Measurements from ENCODE around the gene SLMAP.

Gene SLMAP

DNA sequence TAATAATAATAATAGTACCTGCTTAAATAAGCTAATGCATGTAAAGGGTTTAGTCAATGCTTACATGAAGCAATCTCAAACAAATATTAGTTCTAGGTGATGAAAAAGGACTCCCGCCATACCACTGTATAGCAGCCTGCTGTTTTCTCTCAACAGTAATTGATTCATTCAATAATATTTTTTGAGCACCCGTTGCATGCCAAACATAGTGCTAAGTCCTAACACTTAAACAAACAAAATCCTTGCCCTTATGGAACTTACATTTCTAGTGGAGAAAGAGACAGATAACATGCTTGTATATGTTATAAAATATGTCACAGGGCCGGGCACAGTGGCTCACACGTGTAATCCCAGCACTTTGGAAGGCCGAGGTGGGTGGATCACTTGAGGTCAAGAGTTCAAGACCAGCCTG lies 190.9 kb downstream of the SLMAP start:
- DNase-seq, result no peak

- DNase-seq, result no peak
Measured at GRCh38 chr3:57948080-57948671, 192.1 kb downstream of the SLMAP start.

DNA sequence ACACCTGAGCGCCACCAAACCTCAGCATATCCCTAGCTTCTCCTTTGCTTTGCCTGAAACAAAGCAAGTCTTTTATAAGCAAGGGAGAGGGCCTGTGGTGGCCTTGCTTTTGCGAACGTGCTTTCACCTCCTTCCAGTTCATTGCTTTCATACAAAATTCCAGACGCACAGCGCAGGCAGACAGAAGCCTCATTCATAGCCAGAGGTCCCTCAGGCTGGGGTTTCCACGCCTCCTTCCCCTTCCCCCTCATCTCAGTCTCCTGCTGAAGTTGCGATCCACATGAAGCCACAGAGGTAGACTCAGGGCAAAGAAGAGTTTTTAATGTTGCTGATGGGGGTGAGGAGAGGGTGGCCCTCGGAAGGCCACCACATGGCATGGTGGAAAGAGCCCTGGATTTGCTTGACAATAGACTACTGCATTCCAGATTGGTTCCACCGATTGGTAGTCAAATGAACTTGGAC lies 192.7 kb downstream of the SLMAP start:
- DNase-seq, result no peak

GRCh38 chr3:57949344-57949743 lies 193.2 kb downstream of the SLMAP start:
- DNase-seq, result no peak

GRCh38 chr3:57949785-57950615 lies 193.9 kb downstream of the SLMAP start:
- DNase-seq, result peak; percentile 54 to 67

- DNase-seq, result peak; percentile 82 to 92
Measured at GRCh38 chr3:57951066-57951882, 195.2 kb downstream of the SLMAP start.

- DNase-seq, result peak; percentile 24 to 57
Measured at GRCh38 chr3:57952208-57952631, 196.1 kb downstream of the SLMAP start.

- no peak for DNase-seq
Measured at GRCh38 chr3:57952651-57953050, 196.5 kb downstream of the SLMAP start.

DNA sequence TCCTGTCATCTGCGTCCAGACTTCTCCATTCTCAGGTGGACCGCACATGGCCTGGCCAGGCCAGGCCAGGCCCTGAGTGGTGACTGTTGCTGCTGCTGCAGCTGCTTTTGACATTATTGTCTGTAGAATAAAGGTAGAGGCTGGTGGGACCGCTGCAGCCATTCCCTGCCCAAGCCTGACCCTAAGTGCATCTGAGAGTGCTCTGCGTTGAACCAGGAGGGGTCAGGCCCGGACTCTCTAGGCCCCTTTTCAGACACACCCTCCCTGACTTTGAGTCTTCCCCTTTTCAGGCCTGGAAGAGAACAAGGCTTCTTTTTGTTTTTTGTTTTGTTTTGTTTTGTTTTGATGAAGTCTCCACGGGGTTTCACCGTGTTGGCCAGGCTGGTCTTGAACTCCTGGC lies 197.5 kb downstream of the SLMAP start:
- peak; percentile 14 to 22 for DNase-seq

DNA sequence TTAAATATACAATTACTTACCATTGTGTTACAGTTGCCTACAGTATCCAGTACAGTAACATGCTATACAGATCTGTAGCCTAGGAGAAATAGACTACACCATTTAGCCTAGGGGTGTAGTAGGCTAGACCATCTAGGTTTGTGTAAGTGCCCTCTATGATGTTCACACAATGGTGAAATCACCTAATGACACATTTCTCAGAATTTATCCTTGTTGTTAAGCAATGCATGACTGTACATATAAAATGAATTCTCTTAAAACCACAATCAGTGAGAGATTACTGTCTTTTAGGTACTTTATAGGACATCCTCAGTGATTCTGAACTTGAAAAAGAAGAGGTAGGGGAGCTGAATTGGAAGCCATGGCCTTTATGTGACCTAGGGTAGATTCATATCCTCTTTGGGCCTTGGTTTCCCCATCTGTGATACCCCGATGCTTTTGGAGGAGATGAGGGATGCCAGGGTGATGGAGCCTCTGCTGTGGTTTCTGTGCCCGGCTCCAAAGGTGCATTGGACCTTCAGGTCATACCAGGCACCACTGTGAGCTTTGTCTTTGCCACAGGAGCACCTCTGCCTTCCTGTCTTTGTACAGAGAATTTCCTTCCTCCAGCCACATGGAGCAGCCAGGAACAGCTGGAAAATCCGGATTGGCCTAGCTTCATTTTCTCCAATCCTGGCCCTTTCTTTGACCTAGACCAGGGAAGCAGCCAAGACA lies 200.2 kb downstream of the SLMAP start:
- DNase-seq, result peak; percentile 72 to 92

GRCh38 chr3:57956833-57957174 lies 200.7 kb downstream of the SLMAP start:
- no peak for DNase-seq

GRCh38 chr3:57957824-57958223 lies 201.7 kb downstream of the SLMAP start:
- DNase-seq, result no peak

- peak in 1 of 2 donors; percentile 73 for DNase-seq
Measured at GRCh38 chr3:57958642-57959422, 202.7 kb downstream of the SLMAP start.

DNA sequence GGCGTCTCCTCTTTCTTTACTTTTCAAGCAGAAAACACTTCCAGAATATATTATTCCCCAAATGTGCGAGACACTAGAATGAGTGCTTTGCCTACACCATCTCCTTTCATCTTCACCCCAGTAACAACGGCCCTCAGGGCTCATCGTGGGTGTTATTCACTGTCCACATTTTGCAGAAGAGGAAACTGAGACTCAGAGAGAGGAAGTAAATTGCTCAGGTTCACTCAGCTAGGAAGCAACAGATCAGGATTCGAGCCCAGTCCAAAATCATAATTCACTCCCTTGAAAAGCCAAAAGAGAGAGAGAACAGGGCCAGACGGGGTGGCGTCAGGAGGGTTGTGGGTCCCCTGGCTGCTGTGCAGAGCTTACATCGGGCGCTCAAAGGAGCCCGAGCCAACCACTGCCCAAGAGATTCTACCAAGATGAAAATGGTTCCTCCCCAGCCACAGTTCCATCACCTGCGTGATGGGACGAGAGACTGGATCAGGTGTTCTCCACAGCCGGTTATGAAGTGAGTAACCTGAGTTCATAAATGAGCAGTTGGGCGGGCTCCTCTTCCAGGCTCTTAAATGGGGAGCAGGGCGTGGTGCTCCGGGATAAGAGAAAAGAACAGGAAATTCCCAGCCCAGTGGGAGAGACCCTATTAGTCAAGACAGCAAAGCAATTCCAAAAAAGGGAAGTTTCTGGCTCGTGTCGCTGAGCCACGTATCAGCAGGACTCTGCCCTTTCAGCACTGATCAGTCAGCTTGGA lies 203.5 kb downstream of the SLMAP start:
- peak; percentile 85 to 90 for DNase-seq

DNA sequence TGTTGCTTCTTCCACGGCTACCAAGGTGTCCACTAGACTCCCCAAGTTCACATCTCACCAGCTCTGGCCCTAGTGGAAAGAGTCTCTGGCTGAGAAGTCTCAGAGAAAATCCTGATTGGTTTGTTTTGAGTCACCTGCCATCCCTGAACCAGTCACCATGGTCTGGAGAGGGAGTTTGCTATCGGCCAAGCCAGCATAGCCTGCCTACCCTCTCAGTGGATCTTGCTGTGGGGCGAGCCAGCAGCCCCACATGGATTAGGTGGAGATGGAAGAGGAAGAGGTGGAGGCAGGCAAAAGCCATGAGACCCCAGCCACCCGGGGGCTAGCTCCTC lies 204.0 kb downstream of the SLMAP start:
- no peak for DNase-seq

GRCh38 chr3:57961177-57961827 lies 205.2 kb downstream of the SLMAP start:
- DNase-seq, result no peak

DNA sequence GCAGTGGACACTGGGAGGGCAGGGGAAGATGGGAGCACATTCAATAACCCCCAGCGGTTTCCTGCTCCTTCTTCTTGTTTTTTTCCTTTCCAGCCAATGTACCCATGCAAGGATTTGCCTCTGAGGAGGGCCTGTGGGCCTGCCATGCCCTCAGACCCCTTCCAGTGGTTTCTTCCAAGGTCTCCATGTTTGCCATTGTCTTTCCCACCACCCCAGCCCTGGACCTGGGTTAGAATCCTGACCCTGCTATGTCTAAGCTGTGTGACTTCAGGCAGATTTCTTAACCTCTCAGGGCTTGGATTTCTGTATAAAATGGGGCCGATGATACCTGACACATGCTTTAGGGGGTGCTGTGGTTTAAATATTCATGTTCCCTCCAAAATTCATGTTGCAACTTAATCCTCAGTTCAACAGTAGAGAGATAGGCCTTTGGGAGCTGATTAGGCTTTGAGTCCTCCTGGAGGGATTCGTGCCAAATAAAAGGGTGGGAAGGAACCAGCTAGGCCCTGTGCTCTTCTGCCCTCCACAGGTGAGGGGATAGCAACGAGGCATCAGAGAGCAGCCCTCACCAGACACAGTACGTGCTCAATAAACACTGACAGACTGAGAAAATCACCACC lies 205.8 kb downstream of the SLMAP start:
- peak; percentile 66 to 69 for DNase-seq

GRCh38 chr3:57962448-57962834 lies 206.3 kb downstream of the SLMAP start:
- DNase-seq, result no peak

- DNase-seq, result no peak
Measured at GRCh38 chr3:57963811-57964346, 207.8 kb downstream of the SLMAP start.

- no peak for DNase-seq
Measured at GRCh38 chr3:57966829-57967228, 210.7 kb downstream of the SLMAP start.
